ENCODE data around the gene GNAL.
A peak's percentile ranks its signal among the peaks of the same experiment; 100 is the strongest.

Gene GNAL

GRCh38 chr18:11749305-11749704 is 60.2 kb downstream of the GNAL start:
- Histone ChIP-seq H3K18ac (ENCODE audit: low read length) (no peak overlapping the region), H3K36me3 (replicated peaks in 1 of 2; ENCODE audit: control insufficient read depth in 2 of 2, insufficient read depth in 2 of 2, low read length in 2 of 2) (no peaks in the 10 kb centered on the region), H2BK15ac (ENCODE audit: low read length) (no peak overlapping the region), H2BK120ac (ENCODE audit: low read depth, low read length) (no peak overlapping the region), H3K4me1 (ENCODE audit: control insufficient read depth in 2 of 2, insufficient read depth in 1 of 2, low read depth in 1 of 2, low read length in 2 of 2) (peaks cover 0 to 2% of the 10 kb centered on the region in 2 donors), H3K27ac (replicated peaks; ENCODE audit: low read length) (no peak overlapping the region), H3K9ac (ENCODE audit: low read depth, low read length, poor library complexity) (no peak overlapping the region), H3K4ac (ENCODE audit: low read length) (no peak overlapping the region), H3K27me3 (ENCODE audit: control insufficient read depth in 3 of 3, insufficient read depth in 3 of 3, low read depth in 1 of 3, low read length in 3 of 3) (peaks cover 0 to 28% (median 15%) of the 10 kb centered on the region in 3 experiments), H3K4me3 (ENCODE audit: low read length in 2 of 2) (peak overlapping the region in 1 of 2 donors; percentile 52), H3K4me2 (ENCODE audit: insufficient read depth, low read length, poor library complexity, severe bottlenecking) (no peak overlapping the region), H3K23ac (ENCODE audit: low read depth, low read length, poor library complexity) (no peak overlapping the region), H2BK12ac (ENCODE audit: low read length) (no peak overlapping the region), H4K8ac (ENCODE audit: low read depth, low read length) (no peak overlapping the region), H2AK5ac (ENCODE audit: low read depth, low read length) (peak overlapping the region; percentile 68), H4K91ac (ENCODE audit: low read depth, low read length, poor library complexity) (no peak overlapping the region), H3K9me3 (replicated peaks in 1 of 2; ENCODE audit: control insufficient read depth in 2 of 2, insufficient read depth in 1 of 2, low read depth in 1 of 2, low read length in 2 of 2) (peaks cover 4% of the 10 kb centered on the region in 2 donors), H3K79me1 (ENCODE audit: low read depth, low read length) (no peaks in the 10 kb centered on the region), H2BK5ac (ENCODE audit: low read length) (no peak overlapping the region), H2AFZ (ENCODE audit: low read length) (no peak overlapping the region), H3K14ac (ENCODE audit: low read length) (no peak overlapping the region)
- no CpG with 5 or more reads among the region's 8 CpGs for WGBS, 2 donors (ENCODE audit: extremely low coverage in 2 of 2, insufficient read length in 2 of 2, insufficient replicate concordance in 1 of 2)
- DNase-seq (ENCODE audit: low spot score), result no peak

DNA sequence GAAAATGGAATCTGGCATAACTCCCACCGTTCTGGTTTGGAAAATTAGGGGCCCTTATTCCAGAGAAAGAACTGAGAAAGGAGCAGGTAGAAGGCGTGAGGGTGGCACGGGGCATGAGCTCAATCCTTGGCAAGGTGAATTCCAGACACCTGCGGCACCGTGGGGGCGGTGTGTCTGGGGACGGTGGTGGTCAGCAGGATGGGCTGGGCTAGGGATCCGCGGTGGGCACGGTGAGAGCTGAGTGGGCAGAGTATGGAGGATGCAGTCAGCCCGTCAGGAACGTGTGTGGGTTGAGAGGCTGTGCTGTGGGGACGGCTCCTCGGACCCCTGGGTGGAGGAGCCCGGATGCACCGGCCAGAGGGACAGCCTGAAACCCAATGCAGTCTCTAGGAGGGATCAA is 61.1 kb downstream of the GNAL start:
- no peak for DNase-seq (ENCODE audit: low spot score)
- Histone ChIP-seq H3K9me3 (replicated peaks in 1 of 2; ENCODE audit: control insufficient read depth in 2 of 2, insufficient read depth in 1 of 2, low read depth in 1 of 2, low read length in 2 of 2) (peaks cover 4% of the 10 kb centered on the region in 2 donors), H2BK5ac (ENCODE audit: low read length) (no peak overlapping the region), H2BK120ac (ENCODE audit: low read depth, low read length) (no peak overlapping the region), H3K36me3 (replicated peaks in 1 of 2; ENCODE audit: control insufficient read depth in 2 of 2, insufficient read depth in 2 of 2, low read length in 2 of 2) (no peaks in the 10 kb centered on the region), H2AFZ (ENCODE audit: low read length) (no peak overlapping the region), H2AK5ac (ENCODE audit: low read depth, low read length) (no peak overlapping the region), H3K4me3 (ENCODE audit: low read length in 2 of 2) (no peak overlapping the region), H2BK15ac (ENCODE audit: low read length) (no peak overlapping the region), H3K27me3 (ENCODE audit: control insufficient read depth in 3 of 3, insufficient read depth in 3 of 3, low read depth in 1 of 3, low read length in 3 of 3) (peaks cover 0 to 28% (median 15%) of the 10 kb centered on the region in 3 experiments), H3K9ac (ENCODE audit: low read depth, low read length, poor library complexity) (no peak overlapping the region), H3K4me2 (ENCODE audit: insufficient read depth, low read length, poor library complexity, severe bottlenecking) (no peak overlapping the region), H2BK12ac (ENCODE audit: low read length) (peak overlapping the region; percentile 35), H3K79me1 (ENCODE audit: low read depth, low read length) (no peaks in the 10 kb centered on the region), H3K4me1 (ENCODE audit: control insufficient read depth in 2 of 2, insufficient read depth in 1 of 2, low read depth in 1 of 2, low read length in 2 of 2) (peaks cover 0 to 2% of the 10 kb centered on the region in 2 donors), H3K18ac (ENCODE audit: low read length) (no peak overlapping the region), H3K27ac (replicated peaks; ENCODE audit: low read length) (no peak overlapping the region), H4K8ac (ENCODE audit: low read depth, low read length) (no peak overlapping the region), H3K23ac (ENCODE audit: low read depth, low read length, poor library complexity) (no peak overlapping the region), H3K4ac (ENCODE audit: low read length) (no peak overlapping the region), H4K91ac (ENCODE audit: low read depth, low read length, poor library complexity) (no peak overlapping the region), H3K14ac (ENCODE audit: low read length) (no peak overlapping the region)
- no CpG with 5 or more reads among the region's 16 CpGs for WGBS, 2 donors (ENCODE audit: extremely low coverage in 2 of 2, insufficient read length in 2 of 2, insufficient replicate concordance in 1 of 2)

GRCh38 chr18:11750581-11751310 is 61.7 kb downstream of the GNAL start:
- H3K4me1 ChIP-seq (ENCODE audit: control insufficient read depth in 2 of 2, insufficient read depth in 1 of 2, low read depth in 1 of 2, low read length in 2 of 2), result peaks cover 0 to 2% of the 10 kb centered on the region in 2 donors

DNA sequence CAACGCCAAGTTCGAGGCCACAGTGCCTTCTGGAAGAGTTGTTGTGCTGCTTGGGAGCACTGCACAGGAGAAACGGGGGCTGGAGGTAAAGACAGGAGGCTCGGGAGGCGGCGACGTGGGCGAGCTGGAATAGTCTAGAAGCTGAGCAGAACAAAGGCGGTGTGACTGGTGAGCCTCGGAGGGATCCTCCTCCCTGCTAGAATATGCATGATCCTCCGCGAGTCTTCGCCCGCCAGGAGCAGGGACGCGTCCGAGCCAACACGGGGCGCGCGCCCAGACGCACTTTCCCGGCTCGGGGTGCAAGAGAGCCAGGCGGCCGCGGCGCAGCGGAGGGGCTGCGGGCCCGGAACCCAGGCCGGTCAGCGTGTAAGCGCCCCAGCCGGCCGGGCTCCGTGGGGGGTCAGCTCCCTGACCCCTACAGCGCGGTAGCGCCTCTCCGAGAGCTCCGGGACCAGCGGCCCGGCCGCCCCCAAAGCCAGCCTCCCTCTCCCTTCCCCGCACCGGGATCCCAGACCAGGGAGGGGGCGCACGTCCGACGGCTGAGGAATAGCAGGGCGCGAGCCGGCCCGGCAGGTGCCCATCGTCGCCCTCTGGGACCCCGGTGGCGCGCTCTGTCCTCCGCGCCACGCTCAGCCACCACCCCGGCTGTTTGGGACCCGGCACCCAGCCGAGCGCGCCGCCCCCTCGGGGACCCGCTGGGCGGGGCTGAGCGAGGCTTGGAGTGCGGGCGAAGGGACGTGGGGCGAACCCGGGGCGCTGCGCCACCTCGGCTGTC is 62.5 kb downstream of the GNAL start:
- peak overlapping the region; percentile 8 for H3K14ac ChIP-seq (ENCODE audit: low read length)
- H3K4me2 ChIP-seq (ENCODE audit: insufficient read depth, low read length, poor library complexity, severe bottlenecking), result peak overlapping the region; percentile 68
- H2BK5ac ChIP-seq (ENCODE audit: low read length), result no peak overlapping the region
- no peak overlapping the region for H3K9ac ChIP-seq (ENCODE audit: low read depth, low read length, poor library complexity)
- peaks cover 4% of the 10 kb centered on the region in 2 donors for H3K9me3 ChIP-seq (replicated peaks in 1 of 2; ENCODE audit: control insufficient read depth in 2 of 2, insufficient read depth in 1 of 2, low read depth in 1 of 2, low read length in 2 of 2)
- no peaks in the 10 kb centered on the region for H3K36me3 ChIP-seq (replicated peaks in 1 of 2; ENCODE audit: control insufficient read depth in 2 of 2, insufficient read depth in 2 of 2, low read length in 2 of 2)
- H2AFZ ChIP-seq (ENCODE audit: low read length), result no peak overlapping the region
- no peak for DNase-seq (ENCODE audit: low spot score)
- peak overlapping the region; percentile 39 for H2BK120ac ChIP-seq (ENCODE audit: low read depth, low read length)
- no peak overlapping the region for H2BK15ac ChIP-seq (ENCODE audit: low read length)
- H3K27ac ChIP-seq (replicated peaks; ENCODE audit: low read length), result no peak overlapping the region
- H4K8ac ChIP-seq (ENCODE audit: low read depth, low read length), result no peak overlapping the region
- peak overlapping the region; percentile 74 for H2AK5ac ChIP-seq (ENCODE audit: low read depth, low read length)
- peaks cover 0 to 28% (median 15%) of the 10 kb centered on the region in 3 experiments for H3K27me3 ChIP-seq (ENCODE audit: control insufficient read depth in 3 of 3, insufficient read depth in 3 of 3, low read depth in 1 of 3, low read length in 3 of 3)
- no peaks in the 10 kb centered on the region for H3K79me1 ChIP-seq (ENCODE audit: low read depth, low read length)
- peak overlapping the region; percentile 41 for H2BK12ac ChIP-seq (ENCODE audit: low read length)
- peak overlapping the region in 1 of 2 donors; percentile 70 for H3K4me3 ChIP-seq (ENCODE audit: low read length in 2 of 2)
- peak overlapping the region; percentile 85 for H3K18ac ChIP-seq (ENCODE audit: low read length)
- WGBS, 2 donors (ENCODE audit: extremely low coverage in 2 of 2, insufficient read length in 2 of 2, insufficient replicate concordance in 1 of 2), result no CpG with 5 or more reads among the region's 81 CpGs
- no peak overlapping the region for H4K91ac ChIP-seq (ENCODE audit: low read depth, low read length, poor library complexity)
- H3K4ac ChIP-seq (ENCODE audit: low read length), result peak overlapping the region; percentile 37
- H3K23ac ChIP-seq (ENCODE audit: low read depth, low read length, poor library complexity), result peak overlapping the region; percentile 80
- peaks cover 0 to 2% of the 10 kb centered on the region in 2 donors for H3K4me1 ChIP-seq (ENCODE audit: control insufficient read depth in 2 of 2, insufficient read depth in 1 of 2, low read depth in 1 of 2, low read length in 2 of 2)

More at GRCh38 chr18:11750581-11751310, 61.7 kb downstream of the GNAL start:
- Histone ChIP-seq H3K18ac (ENCODE audit: low read length) (peak overlapping the region; percentile 85), H3K14ac (ENCODE audit: low read length) (no peak overlapping the region), H2AK5ac (ENCODE audit: low read depth, low read length) (peak overlapping the region; percentile 74), H2BK15ac (ENCODE audit: low read length) (peak overlapping the region; percentile 21), H3K36me3 (replicated peaks in 1 of 2; ENCODE audit: control insufficient read depth in 2 of 2, insufficient read depth in 2 of 2, low read length in 2 of 2) (no peaks in the 10 kb centered on the region), H2BK12ac (ENCODE audit: low read length) (no peak overlapping the region), H3K27me3 (ENCODE audit: control insufficient read depth in 3 of 3, insufficient read depth in 3 of 3, low read depth in 1 of 3, low read length in 3 of 3) (peaks cover 0 to 28% (median 15%) of the 10 kb centered on the region in 3 experiments), H4K91ac (ENCODE audit: low read depth, low read length, poor library complexity) (no peak overlapping the region), H3K9ac (ENCODE audit: low read depth, low read length, poor library complexity) (no peak overlapping the region), H3K79me1 (ENCODE audit: low read depth, low read length) (no peaks in the 10 kb centered on the region), H3K4ac (ENCODE audit: low read length) (no peak overlapping the region), H3K4me2 (ENCODE audit: insufficient read depth, low read length, poor library complexity, severe bottlenecking) (no peak overlapping the region), H3K23ac (ENCODE audit: low read depth, low read length, poor library complexity) (peak overlapping the region; percentile 80), H4K8ac (ENCODE audit: low read depth, low read length) (no peak overlapping the region), H2BK5ac (ENCODE audit: low read length) (no peak overlapping the region), H3K9me3 (replicated peaks in 1 of 2; ENCODE audit: control insufficient read depth in 2 of 2, insufficient read depth in 1 of 2, low read depth in 1 of 2, low read length in 2 of 2) (peaks cover 4% of the 10 kb centered on the region in 2 donors), H3K27ac (replicated peaks; ENCODE audit: low read length) (no peak overlapping the region), H2BK120ac (ENCODE audit: low read depth, low read length) (peak overlapping the region; percentile 39), H3K4me3 (ENCODE audit: low read length in 2 of 2) (no peak overlapping the region), H2AFZ (ENCODE audit: low read length) (no peak overlapping the region)
- no peak for DNase-seq (ENCODE audit: low spot score)
- WGBS, 2 donors (ENCODE audit: extremely low coverage in 2 of 2, insufficient read length in 2 of 2, insufficient replicate concordance in 1 of 2), result no CpG with 5 or more reads among the region's 32 CpGs

All from neuronal stem cell (in vitro differentiated cells).